GM23338 (cell line): ENCODE results near the gene TMPRSS13. TPM values are rescaled to one million over a fixed set of nuclear protein-coding genes. Genes with fewer than 3 reads are reported as not detected.
"Not testable (repeated sequence)": the region's sequence is repeated elsewhere in the genome, so short reads cannot be mapped to it uniquely, and the experiment has no call there.

Source experiments
- ATAC-seq: fragments of 200-7000 bp; cut with Tn5 transposase; 3 replicates; pipeline ENCODE4 v1.9.1; 2020
- DNase-seq: peaks from one replicate; pipeline ENCODE4 v3.0.0-alpha.2; 2015; ENCODE audit warnings: low spot score
- H2AFZ ChIP-seq: fragments of 200-600 bp; sonication (generic); 2 replicates; pipeline ENCODE4 v1.8.0; 2016; ENCODE audit warnings: antibody characterized with exemption, mild to moderate bottlenecking, moderate library complexity
- H3F3A ChIP-seq: fragments of 200-600 bp; sonication (generic); replicated peaks from 2 replicates; pipeline ENCODE4 v1.8.0; 2017; ENCODE audit warnings: antibody characterized with exemption, mixed run types, low read depth
- H3K27ac ChIP-seq: fragments of 200-600 bp; sonication (generic); 2 replicates; pipeline ENCODE4 v1.6.1; 2016; ENCODE audit warnings: low read depth
- H3K27me3 ChIP-seq: fragments of 200-600 bp; sonication (generic); 2 replicates; pipeline ENCODE4 v1.8.0; 2016; ENCODE audit warnings: mild to moderate bottlenecking, mixed run types, moderate library complexity; ENCODE audit not compliant: insufficient read depth
- H3K36me3 ChIP-seq: fragments of 200-600 bp; sonication (generic); 2 replicates; pipeline ENCODE4 v1.8.0; 2016; ENCODE audit warnings: mild to moderate bottlenecking; ENCODE audit not compliant: insufficient read depth
- H3K4me1 ChIP-seq: fragments of 200-600 bp; sonication (generic); 2 replicates; pipeline ENCODE4 v1.8.0; 2016; ENCODE audit warnings: mild to moderate bottlenecking, moderate library complexity; ENCODE audit not compliant: insufficient read depth
- H3K4me2 ChIP-seq: fragments of 200-600 bp; sonication (generic); 2 replicates; pipeline ENCODE4 v1.7.1; 2017; ENCODE audit warnings: mixed run types
- H3K4me3 ChIP-seq: fragments of 200-600 bp; sonication (generic); 2 replicates; pipeline ENCODE4 v1.6.1; 2016; ENCODE audit warnings: mixed run types
- H3K79me2 ChIP-seq: fragments of 200-600 bp; sonication (generic); replicated peaks from 2 replicates; pipeline ENCODE4 v1.8.0; 2017; ENCODE audit warnings: mild to moderate bottlenecking; ENCODE audit not compliant: insufficient read depth
- H3K9me2 ChIP-seq: fragments of 200-600 bp; sonication (generic); 2 replicates; pipeline ENCODE4 v1.8.0; 2017; ENCODE audit not compliant: insufficient read depth
- H4K20me1 ChIP-seq: fragments of 200-600 bp; sonication (generic); replicated peaks from 2 replicates; pipeline ENCODE4 v1.8.0; 2017; ENCODE audit warnings: mild to moderate bottlenecking; ENCODE audit not compliant: insufficient read depth
- H3K27ac Mint-ChIP-seq: 2 replicates; pipeline ENCODE4 v1.8.0; 2020; ENCODE audit warnings: inconsistent platforms, mild to moderate bottlenecking, moderate library complexity, mixed read lengths
- H3K27me3 Mint-ChIP-seq: 3 replicates; pipeline ENCODE4 v1.8.0; 2022; ENCODE audit warnings: low read depth, mild to moderate bottlenecking, moderate library complexity, mixed read lengths, inconsistent platforms; ENCODE audit not compliant: insufficient read depth, poor library complexity
- H3K36me3 Mint-ChIP-seq: 3 replicates; pipeline ENCODE4 v1.8.0; 2021; ENCODE audit warnings: low read depth, mild to moderate bottlenecking, inconsistent platforms, moderate library complexity, mixed read lengths
- H3K4me1 Mint-ChIP-seq: 3 replicates; pipeline ENCODE4 v1.8.0; 2020; ENCODE audit warnings: mild to moderate bottlenecking, inconsistent platforms, mixed read lengths
- H3K4me3 Mint-ChIP-seq: 3 replicates; pipeline ENCODE4 v1.8.0; 2021; ENCODE audit warnings: moderate library complexity, mild to moderate bottlenecking, inconsistent platforms, mixed read lengths
- H3K9me3 Mint-ChIP-seq: 3 replicates; pipeline ENCODE4 v1.8.0; 2020; ENCODE audit warnings: moderate library complexity, mild to moderate bottlenecking, inconsistent platforms, mixed read lengths
- CREB1 ChIP-seq: fragments of 250-450 bp; sonication (Bioruptor Pico); IDR thresholded peaks from 2 replicates; pipeline ENCODE4 v1.5.0; 2020; ENCODE audit warnings: low read depth, mild to moderate bottlenecking, moderate library complexity
- ETS1 ChIP-seq: IDR thresholded peaks from 2 replicates; pipeline ENCODE4 v1.6.1; 2016; ENCODE audit warnings: antibody characterized with exemption
- EZH2phosphoT487 ChIP-seq: fragments of 200-600 bp; sonication (generic); IDR thresholded peaks from one replicate; pipeline ENCODE4 v1.8.1; 2018; ENCODE audit warnings: antibody characterized with exemption; ENCODE audit not compliant: unreplicated experiment
- JUNB ChIP-seq: IDR thresholded peaks from one replicate; pipeline ENCODE4 v1.6.1; 2016; ENCODE audit warnings: antibody characterized with exemption; ENCODE audit not compliant: unreplicated experiment
- NANOG ChIP-seq: IDR thresholded peaks from 2 replicates; pipeline ENCODE4 v1.6.1; 2016; ENCODE audit warnings: antibody characterized with exemption, borderline replicate concordance
- POLR2AphosphoS5 ChIP-seq: IDR thresholded peaks from 2 replicates; pipeline ENCODE4 v1.6.1; 2016; ENCODE audit warnings: antibody characterized with exemption, low read depth
- REST ChIP-seq: IDR thresholded peaks from one replicate; pipeline ENCODE4 v1.6.1; 2018; ENCODE audit warnings: antibody characterized with exemption; ENCODE audit not compliant: unreplicated experiment
- ZNF114 ChIP-seq: fragments of 250-450 bp; sonication (Bioruptor Pico); IDR thresholded peaks from 2 replicates; pipeline ENCODE4 v1.5.0; 2020; ENCODE audit warnings: mild to moderate bottlenecking, moderate library complexity
- polyA plus RNA-seq: library from polyadenylated mRNA; unstranded; fragments of >200 nt; fragmentation: Nextera tagmentation; extraction: Ambion mirVana; gene quantifications from 2 replicates; pipeline ENCODE4 v1.2.1, GENCODE V29; 2016
- total RNA-seq: library from RNA; depleted of rRNA; stranded (reverse); fragments of >200 nt; shearing (Covaris generic); gene quantifications from 2 replicates; pipeline ENCODE4 v1.2.3, GENCODE V29; 2014
- TF ChIP-seq, protein P1 (sequence below): fragments of 250-450 bp; sonication (Bioruptor Pico); IDR thresholded peaks from 2 replicates; pipeline ENCODE4 v1.5.0; 2020; ENCODE audit warnings: mild to moderate bottlenecking, moderate library complexity

TMPRSS13 gene
- total and polyA plus RNA-seq, 2 experiments from 2014 or later, result 0.31 TPM; not detected in 1

DNA sequence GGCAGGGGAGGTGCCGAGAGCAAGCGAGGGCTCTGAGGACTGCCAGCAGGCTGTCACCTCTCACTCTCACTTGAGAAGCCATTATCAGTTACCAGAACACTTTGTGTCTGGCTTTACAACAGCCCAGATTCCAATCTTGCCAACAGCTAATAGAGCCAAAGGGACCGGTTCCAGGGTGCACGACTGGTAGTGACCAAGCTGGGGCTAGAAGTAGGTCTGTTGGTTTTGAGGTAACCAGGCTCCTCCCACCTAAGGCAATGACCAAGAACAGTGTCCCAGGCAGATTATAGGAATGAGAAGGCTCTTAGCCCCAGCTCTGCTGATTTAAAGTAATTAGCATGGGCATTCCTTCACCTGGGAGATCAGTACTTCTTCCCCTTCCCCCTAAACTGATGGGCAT lies 49.8 kb upstream of the TMPRSS13 start:
- ATAC-seq (no peak; the same call in 2 of the 3 replicates), DNase-seq (no peak)
- no peaks in the 10 kb centered on the region for H3K4me1 ChIP-seq
- no peak overlapping the region for H2AFZ ChIP-seq
- TF ChIP-seq EZH2phosphoT487, result no peak
- no peak for TF ChIP-seq JUNB
- no peak for TF ChIP-seq ETS1
- no peak for TF ChIP-seq REST
- TF ChIP-seq, protein P1, sequence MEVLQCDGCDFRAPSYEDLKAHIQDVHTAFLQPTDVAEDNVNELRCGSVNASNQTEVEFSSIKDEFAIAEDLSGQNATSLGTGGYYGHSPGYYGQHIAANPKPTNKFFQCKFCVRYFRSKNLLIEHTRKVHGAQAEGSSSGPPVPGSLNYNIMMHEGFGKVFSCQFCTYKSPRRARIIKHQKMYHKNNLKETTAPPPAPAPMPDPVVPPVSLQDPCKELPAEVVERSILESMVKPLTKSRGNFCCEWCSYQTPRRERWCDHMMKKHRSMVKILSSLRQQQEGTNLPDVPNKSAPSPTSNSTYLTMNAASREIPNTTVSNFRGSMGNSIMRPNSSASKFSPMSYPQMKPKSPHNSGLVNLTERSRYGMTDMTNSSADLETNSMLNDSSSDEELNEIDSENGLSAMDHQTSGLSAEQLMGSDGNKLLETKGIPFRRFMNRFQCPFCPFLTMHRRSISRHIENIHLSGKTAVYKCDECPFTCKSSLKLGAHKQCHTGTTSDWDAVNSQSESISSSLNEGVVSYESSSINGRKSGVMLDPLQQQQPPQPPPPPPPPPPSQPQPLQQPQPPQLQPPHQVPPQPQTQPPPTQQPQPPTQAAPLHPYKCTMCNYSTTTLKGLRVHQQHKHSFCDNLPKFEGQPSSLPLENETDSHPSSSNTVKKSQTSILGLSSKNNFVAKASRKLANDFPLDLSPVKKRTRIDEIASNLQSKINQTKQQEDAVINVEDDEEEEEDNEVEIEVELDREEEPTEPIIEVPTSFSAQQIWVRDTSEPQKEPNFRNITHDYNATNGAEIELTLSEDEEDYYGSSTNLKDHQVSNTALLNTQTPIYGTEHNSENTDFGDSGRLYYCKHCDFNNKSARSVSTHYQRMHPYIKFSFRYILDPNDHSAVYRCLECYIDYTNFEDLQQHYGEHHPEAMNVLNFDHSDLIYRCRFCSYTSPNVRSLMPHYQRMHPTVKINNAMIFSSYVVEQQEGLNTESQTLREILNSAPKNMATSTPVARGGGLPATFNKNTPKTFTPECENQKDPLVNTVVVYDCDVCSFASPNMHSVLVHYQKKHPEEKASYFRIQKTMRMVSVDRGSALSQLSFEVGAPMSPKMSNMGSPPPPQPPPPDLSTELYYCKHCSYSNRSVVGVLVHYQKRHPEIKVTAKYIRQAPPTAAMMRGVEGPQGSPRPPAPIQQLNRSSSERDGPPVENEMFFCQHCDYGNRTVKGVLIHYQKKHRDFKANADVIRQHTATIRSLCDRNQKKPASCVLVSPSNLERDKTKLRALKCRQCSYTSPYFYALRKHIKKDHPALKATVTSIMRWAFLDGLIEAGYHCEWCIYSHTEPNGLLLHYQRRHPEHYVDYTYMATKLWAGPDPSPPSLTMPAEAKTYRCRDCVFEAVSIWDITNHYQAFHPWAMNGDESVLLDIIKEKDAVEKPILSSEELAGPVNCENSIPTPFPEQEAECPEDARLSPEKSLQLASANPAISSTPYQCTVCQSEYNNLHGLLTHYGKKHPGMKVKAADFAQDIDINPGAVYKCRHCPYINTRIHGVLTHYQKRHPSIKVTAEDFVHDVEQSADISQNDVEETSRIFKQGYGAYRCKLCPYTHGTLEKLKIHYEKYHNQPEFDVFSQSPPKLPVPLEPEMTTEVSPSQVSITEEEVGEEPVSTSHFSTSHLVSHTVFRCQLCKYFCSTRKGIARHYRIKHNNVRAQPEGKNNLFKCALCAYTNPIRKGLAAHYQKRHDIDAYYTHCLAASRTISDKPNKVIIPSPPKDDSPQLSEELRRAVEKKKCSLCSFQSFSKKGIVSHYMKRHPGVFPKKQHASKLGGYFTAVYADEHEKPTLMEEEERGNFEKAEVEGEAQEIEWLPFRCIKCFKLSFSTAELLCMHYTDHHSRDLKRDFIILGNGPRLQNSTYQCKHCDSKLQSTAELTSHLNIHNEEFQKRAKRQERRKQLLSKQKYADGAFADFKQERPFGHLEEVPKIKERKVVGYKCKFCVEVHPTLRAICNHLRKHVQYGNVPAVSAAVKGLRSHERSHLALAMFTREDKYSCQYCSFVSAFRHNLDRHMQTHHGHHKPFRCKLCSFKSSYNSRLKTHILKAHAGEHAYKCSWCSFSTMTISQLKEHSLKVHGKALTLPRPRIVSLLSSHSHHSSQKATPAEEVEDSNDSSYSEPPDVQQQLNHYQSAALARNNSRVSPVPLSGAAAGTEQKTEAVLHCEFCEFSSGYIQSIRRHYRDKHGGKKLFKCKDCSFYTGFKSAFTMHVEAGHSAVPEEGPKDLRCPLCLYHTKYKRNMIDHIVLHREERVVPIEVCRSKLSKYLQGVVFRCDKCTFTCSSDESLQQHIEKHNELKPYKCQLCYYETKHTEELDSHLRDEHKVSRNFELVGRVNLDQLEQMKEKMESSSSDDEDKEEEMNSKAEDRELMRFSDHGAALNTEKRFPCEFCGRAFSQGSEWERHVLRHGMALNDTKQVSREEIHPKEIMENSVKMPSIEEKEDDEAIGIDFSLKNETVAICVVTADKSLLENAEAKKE (CRISPR knock-in tag), result no peak
- TF ChIP-seq POLR2AphosphoS5, result no peak
- no peak for TF ChIP-seq CREB1 (CRISPR knock-in tag)
- no peak for TF ChIP-seq ZNF114 (CRISPR knock-in tag)
- no peak for TF ChIP-seq NANOG
- peaks cover 3% of the 10 kb centered on the region; the same call in 2 of the 3 replicates for H3K4me1 Mint-ChIP-seq
- no peak overlapping the region for H3K4me2 ChIP-seq
- H3K27ac ChIP-seq, result no peak overlapping the region
- no peaks in the 10 kb centered on the region for H3K36me3 ChIP-seq
- no peak overlapping the region for H3K27ac Mint-ChIP-seq
- H4K20me1 ChIP-seq, result no peaks in the 10 kb centered on the region
- peaks cover 5% of the 10 kb centered on the region; the same call in 1 of the 3 replicates for H3K9me3 Mint-ChIP-seq
- no peaks in the 10 kb centered on the region for H3K27me3 ChIP-seq
- no peak overlapping the region for H3K4me3 ChIP-seq
- no peak overlapping the region for H3K4me3 Mint-ChIP-seq
- no peaks in the 10 kb centered on the region for H3K36me3 Mint-ChIP-seq
- H3F3A ChIP-seq, result no peaks in the 10 kb centered on the region
- no peaks in the 10 kb centered on the region for H3K79me2 ChIP-seq
- H3K9me2 ChIP-seq, result no peaks in the 10 kb centered on the region
- H3K27me3 Mint-ChIP-seq, result peaks cover 17% of the 10 kb centered on the region

GRCh38 chr11:117978291-117978910 lies 49.2 kb upstream of the TMPRSS13 start:
- not testable (repeated sequence) for H3K79me2 ChIP-seq, H3K9me2 ChIP-seq, H3K36me3 Mint-ChIP-seq, DNase-seq, H3K4me2 ChIP-seq, H3K36me3 ChIP-seq, H4K20me1 ChIP-seq, H2AFZ ChIP-seq, H3K27ac ChIP-seq, H3K27ac Mint-ChIP-seq, H3K4me3 ChIP-seq, H3K4me1 Mint-ChIP-seq, ATAC-seq, H3F3A ChIP-seq, H3K27me3 ChIP-seq, H3K4me3 Mint-ChIP-seq, H3K4me1 ChIP-seq, H3K9me3 Mint-ChIP-seq
- peaks cover 17% of the 10 kb centered on the region for H3K27me3 Mint-ChIP-seq
